NCI-H2196 (cell line): ENCODE measurements around the gene ZNF264.
"Not testable (repeated sequence)": the region's sequence is repeated elsewhere in the genome, so short reads cannot be mapped to it uniquely, and the experiment has no call there.

Source experiments
- DNase-seq: peaks from one replicate; lab custom pipeline; 2025; ENCODE audit not compliant: unreplicated experiment; lab: John Stamatoyannopoulos, UW

ZNF264 gene

GRCh38 chr19:57244513-57244912, 53.2 kb downstream of the ZNF264 start:
- DNase-seq: no peak

- no peak for DNase-seq
These were observed 53.8 kb downstream of the ZNF264 start for GRCh38 chr19:57245066-57245465.

GRCh38 chr19:57245959-57246358, 54.7 kb downstream of the ZNF264 start:
- no peak for DNase-seq

- DNase-seq: no peak
These were observed 57.3 kb downstream of the ZNF264 start for GRCh38 chr19:57248646-57249045.

GRCh38 chr19:57249329-57249728, 58.0 kb downstream of the ZNF264 start:
- DNase-seq: no peak

GRCh38 chr19:57253767-57254166, 62.5 kb downstream of the ZNF264 start:
- DNase-seq: not testable (repeated sequence)

GRCh38 chr19:57262044-57262443, 70.7 kb downstream of the ZNF264 start:
- DNase-seq: no peak

- no peak for DNase-seq
These were observed 72.0 kb downstream of the ZNF264 start for GRCh38 chr19:57263244-57263741.

- DNase-seq: no peak
These were observed 76.0 kb downstream of the ZNF264 start for GRCh38 chr19:57267291-57267690.

GRCh38 chr19:57269515-57270250, 78.4 kb downstream of the ZNF264 start:
- no peak for DNase-seq

- no peak for DNase-seq
These were observed 80.0 kb downstream of the ZNF264 start for GRCh38 chr19:57271280-57271679.
